Measurements from ENCODE around the gene TMEM271. TPM values are rescaled to one million over a fixed set of nuclear protein-coding genes. Genes with fewer than 3 reads are reported as not detected.

The TMEM271 gene
- total and polyA plus RNA-seq, 2 donors (not counting 3 experiments of a cell fraction or from before 2014, with no cell fraction given), result not detected

GRCh38 chr4:536351-536972 lies 39.6 kb downstream of the TMEM271 start:
- DNase-seq (ENCODE audit: low read depth, low spot score) (no peak), FAIRE-seq (no peak)
- no TSS peak for BruUV-seq (replicated peaks)
- no peak overlapping the region for H3K9ac ChIP-seq (replicated peaks; ENCODE audit: extremely low read depth, insufficient read depth, low read length)
- ChIA-PET POLR2A (no interaction called here), CTCF (no interaction called here)
- no peaks in the 10 kb centered on the region for H3K9me1 ChIP-seq (replicated peaks; ENCODE audit: control insufficient read depth, extremely low read depth, insufficient read depth, low read length)
- H3K4me2 ChIP-seq (ENCODE audit: insufficient read depth, low read length), result no peak overlapping the region
- no peaks in the 10 kb centered on the region for H3K27me3 ChIP-seq (ENCODE audit: control insufficient read depth in 2 of 2, insufficient read depth in 2 of 2, low read length in 2 of 2)
- no peak for TF ChIP-seq MAX (IDR thresholded peaks at IDR 0.05; ENCODE audit: insufficient read depth, insufficient read length)
- no peak for TF ChIP-seq POLR2A (IDR thresholded peaks at IDR 0.05; ENCODE audit: low read depth, low read length)
- TF ChIP-seq CTCF (IDR thresholded peaks at IDR 0.05; ENCODE audit: extremely low read depth in 1 of 2, insufficient read depth in 1 of 2, low read depth in 1 of 2, low read length in 2 of 2), result no peak
- TF ChIP-seq GATA2 (IDR thresholded peaks at IDR 0.05; ENCODE audit: insufficient read depth, insufficient read length, low read depth, low read length), result no peak
- TF ChIP-seq EZH2 (IDR thresholded peaks at IDR 0.05; ENCODE audit: borderline replicate concordance, low read depth, low read length, severe bottlenecking), result no peak
- no peak for TF ChIP-seq MYC (IDR thresholded peaks at IDR 0.05; ENCODE audit: low read depth, low read length)
- TF ChIP-seq FOS (IDR thresholded peaks at IDR 0.05; ENCODE audit: borderline replicate concordance, insufficient read depth, low read length), result no peak
- no peak for TF ChIP-seq POLR2AphosphoS5 (IDR thresholded peaks at IDR 0.05; ENCODE audit: insufficient read depth, low read depth, low read length)
- no peak for TF ChIP-seq JUN (IDR thresholded peaks at IDR 0.05; ENCODE audit: borderline replicate concordance, insufficient read depth, insufficient read length, low read depth)
- H2AFZ ChIP-seq (ENCODE audit: low read depth, low read length), result no peak overlapping the region
- H3K4me1 ChIP-seq (ENCODE audit: control insufficient read depth, extremely low read depth, insufficient read depth, low read length), result no peaks in the 10 kb centered on the region
- no peaks in the 10 kb centered on the region for H3K9me3 ChIP-seq (replicated peaks; ENCODE audit: control insufficient read depth, insufficient read depth, low read length)
- H3K36me3 ChIP-seq (ENCODE audit: control insufficient read depth in 2 of 2, extremely low read depth in 1 of 2, insufficient read depth in 2 of 2, low read length in 2 of 2), result peaks cover 0 to 30% of the 10 kb centered on the region in 2 experiments
- dilution Hi-C loops (cut with MboI; ENCODE audit: extremely low pct_ligation_motif_present, low sequenced_read_pairs) (no loop called here), intact Hi-C loops (cut with micrococcal nuclease) (no loop called here)
- H3K4me3 ChIP-seq (replicated peaks in 1 of 3; ENCODE audit: insufficient read depth in 1 of 3, low read depth in 1 of 3, low read length in 3 of 3), result no peak overlapping the region
- H3K79me2 ChIP-seq (ENCODE audit: control insufficient read depth, insufficient read depth, low read length), result no peaks in the 10 kb centered on the region
- no peaks in the 10 kb centered on the region for H4K20me1 ChIP-seq (replicated peaks; ENCODE audit: control insufficient read depth, extremely low read depth, insufficient read depth, low read length)
- no peak overlapping the region for H3K27ac ChIP-seq (ENCODE audit: insufficient read depth, low read depth, low read length)

Data from endothelial cell of umbilical vein (primary cell).